K562 (cell line): ENCODE results near the gene PRKAR2B. TPM values are rescaled to one million over a fixed set of nuclear protein-coding genes. Genes with fewer than 3 reads are reported as not detected.
A peak's percentile ranks its signal among the peaks of the same experiment; 100 is the strongest.

Source experiments
- ARID2 ChIP-seq: fragments of 450-650 bp; IDR thresholded peaks from 2 replicates; pipeline ENCODE4 v1.6.1; 2017; ENCODE audit warnings: antibody characterized with exemption, mild to moderate bottlenecking
- ATF7 ChIP-seq: fragments of 450-650 bp; IDR thresholded peaks from 2 replicates; pipeline ENCODE4 v1.7.1; 2014; ENCODE audit warnings: mild to moderate bottlenecking, moderate library complexity
- CXXC5 ChIP-seq: fragments of 250-450 bp; sonication (Bioruptor Pico); IDR thresholded peaks from 2 replicates; pipeline ENCODE4 v1.8.0; 2022; ENCODE audit warnings: inconsistent platforms, mild to moderate bottlenecking, moderate library complexity
- ERF ChIP-seq: fragments of 450-650 bp; formaldehyde crosslinking; IDR thresholded peaks from 2 replicates; pipeline ENCODE4 v1.4.0; 2020; ENCODE audit warnings: mild to moderate bottlenecking, mixed read lengths
- IRF9 ChIP-seq: fragments of 450-650 bp; IDR thresholded peaks from 2 replicates; pipeline ENCODE4 v1.6.1; 2016; ENCODE audit warnings: missing biosample characterization, missing genetic modification characterization
- MEIS2 ChIP-seq: fragments of 450-650 bp; IDR thresholded peaks from 2 replicates; pipeline ENCODE4 v1.6.1; 2014; ENCODE audit warnings: mild to moderate bottlenecking; ENCODE audit not compliant: partially characterized antibody
- MTA3 ChIP-seq: fragments of 450-650 bp; formaldehyde crosslinking; IDR thresholded peaks from 2 replicates; pipeline ENCODE4 v1.6.1; 2017; ENCODE audit warnings: mild to moderate bottlenecking, borderline replicate concordance
- MYC ChIP-seq, 2 experiments: fragments of 250-450 bp in 1 of 2; sonication (Bioruptor Pico) in 1 of 2; IDR thresholded peaks; 2 replicates each; pipeline versions ENCODE4 v1.5.1 to v1.6.1; 2012 to 2021; ENCODE audit warnings: low read depth in 2 of 2, borderline replicate concordance in 1 of 2, improper control_type of control experiment in 1 of 2, low read length in 1 of 2, mild to moderate bottlenecking in 1 of 2, moderate library complexity in 1 of 2
- SMARCB1 ChIP-seq: IDR thresholded peaks from 2 replicates; pipeline ENCODE4 v1.6.1; 2011; ENCODE audit warnings: improper control_type of control experiment, low read depth; ENCODE audit not compliant: insufficient read length
- TCF7L2 ChIP-seq: fragments of 150-350 bp; IDR thresholded peaks from 2 replicates; pipeline ENCODE4 v1.6.1; 2016; ENCODE audit warnings: low read depth, mild to moderate bottlenecking, low read length, moderate library complexity
- ZBTB11 ChIP-seq, 3 experiments: fragments of 200-800 bp in 1 of 3; fragments of 250-450 bp in 1 of 3; fragments of 450-650 bp in 1 of 3; sonication (Bioruptor Pico) in 1 of 3; sonication (Bioruptor generic) in 1 of 3; formaldehyde crosslinking in 1 of 3; IDR thresholded peaks; 2 replicates each; pipeline versions ENCODE4 v1.6.1 to v1.8.0; 2016 to 2022; ENCODE audit warnings: mild to moderate bottlenecking in 2 of 3, missing genetic modification characterization in 2 of 3, missing compliant biosample characterization in 1 of 3, moderate library complexity in 1 of 3
- ZBTB43 ChIP-seq: sonication (generic); formaldehyde crosslinking; IDR thresholded peaks from 2 replicates; pipeline ENCODE4 v1.8.0; 2023; ENCODE audit warnings: mild to moderate bottlenecking, missing genetic modification reagents
- ZNF512 ChIP-seq: IDR thresholded peaks from 2 replicates; pipeline ENCODE4 v1.6.1; 2016; ENCODE audit warnings: missing genetic modification characterization, missing compliant biosample characterization
- polyA plus RNA-seq, 8 experiments: library from polyadenylated mRNA; depleted of rRNA in 4 of 8; stranded (reverse) in 5 of 8; unstranded in 3 of 8; fragments of >200 nt; fragmentation: Nextera tagmentation in 2 of 8; fragmentation: Illumina TruSeq in 1 of 8; extraction: Ambion mirVana in 2 of 8; extraction: Trizol in 1 of 8; gene quantifications; 2 replicates each; pipeline versions ENCODE4 v1.2.1 to v1.2.3, GENCODE V29; 2011 to 2014; ENCODE audit warnings: inconsistent platforms in 1 of 8, missing spikeins in 1 of 8
- total RNA-seq, 7 experiments: library from RNA; depleted of rRNA in 6 of 7; stranded (reverse); fragments of >200 nt in 6 of 7; fragmentation: Illumina TruSeq in 2 of 7; extraction: Trizol in 2 of 7; gene quantifications; 2 replicates each; pipeline versions ENCODE4 v1.2.1 to v1.2.3, GENCODE V29; 2011 to 2021; ENCODE audit warnings: low replicate concordance in 1 of 7

The PRKAR2B gene
- total and polyA plus RNA-seq, 9 of the 15 experiments (the other 6 are each of a cell fraction or from before 2014, with no cell fraction given) = 59.0 to 173 (median 129) TPM

- TF ChIP-seq ZBTB43 (CRISPR knock-in tag) (no peak), SMARCB1 (no peak), ERF (CRISPR knock-in tag) (no peak), ZBTB11 (CRISPR knock-in tag; IDR thresholded peaks at IDR 0.05) (no peak), CXXC5 (CRISPR knock-in tag) (no peak), ARID2 (no peak), MTA3 (0 out of 2 replicates have a peak, but pooled peaks have one; percentile 41), MEIS2 (peak; percentile 74), ATF7 (no peak), ZNF512 (no peak), MYC (IDR thresholded peaks at IDR 0.05; ENCODE audit: low read depth, low read length) (no peak), MYC (CRISPR knock-in tag; IDR thresholded peaks at IDR 0.05; ENCODE audit: borderline replicate concordance, low read depth) (no peak), IRF9 (tag) (0 out of 2 replicates have a peak, but pooled peaks have one; percentile 46), TCF7L2 (no peak)
Observed at GRCh38 chr7:107014387-107015023, 30.0 kb upstream of the PRKAR2B start (continued).
